A204.1 (cell line): ENCODE measurements around the gene SRC.

Experiments
- FAIRE-seq: peaks from 2 replicates; lab custom pipeline; 2012; peaks lifted over from hg19 to GRCh38; lab: Jason Lieb, UNC

The SRC gene

DNA sequence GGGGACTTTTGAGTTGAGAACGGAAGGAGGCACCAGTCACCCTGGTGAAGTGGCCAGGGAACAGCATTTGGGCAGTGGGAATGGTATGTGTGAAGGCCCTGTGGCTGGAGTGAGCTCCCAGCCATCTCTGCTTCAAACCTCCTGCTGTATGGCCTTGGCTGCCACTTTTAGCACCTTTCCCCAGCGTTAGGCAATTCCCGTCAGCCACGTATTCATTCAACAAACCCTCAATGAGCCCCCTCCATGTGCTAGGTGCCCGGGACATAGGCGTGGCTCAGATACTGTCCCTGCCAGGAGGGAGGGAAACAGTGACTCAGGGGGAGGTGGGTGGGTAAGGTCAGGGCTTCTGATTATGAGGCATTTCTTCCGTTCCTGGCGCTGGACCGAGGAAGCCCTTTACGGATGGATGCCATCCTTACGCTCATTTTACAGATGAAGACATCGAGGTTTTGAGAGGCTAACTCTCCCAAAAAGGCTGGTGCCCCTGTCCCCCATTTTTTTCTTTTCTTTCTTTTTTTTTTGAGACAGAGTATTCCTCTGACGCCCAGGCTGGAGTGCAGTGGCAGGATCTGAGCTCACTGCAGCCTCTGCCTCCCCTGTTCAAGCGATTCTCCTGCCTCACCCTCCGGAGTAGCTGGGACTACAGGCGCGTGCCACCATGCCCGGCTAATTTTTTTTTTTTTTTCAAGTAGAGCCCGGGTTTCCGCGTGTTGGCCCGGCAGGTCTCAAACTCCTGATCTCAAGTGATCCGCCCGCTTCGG is 37.5 kb downstream of the SRC start:
- no peak for FAIRE-seq

DNA sequence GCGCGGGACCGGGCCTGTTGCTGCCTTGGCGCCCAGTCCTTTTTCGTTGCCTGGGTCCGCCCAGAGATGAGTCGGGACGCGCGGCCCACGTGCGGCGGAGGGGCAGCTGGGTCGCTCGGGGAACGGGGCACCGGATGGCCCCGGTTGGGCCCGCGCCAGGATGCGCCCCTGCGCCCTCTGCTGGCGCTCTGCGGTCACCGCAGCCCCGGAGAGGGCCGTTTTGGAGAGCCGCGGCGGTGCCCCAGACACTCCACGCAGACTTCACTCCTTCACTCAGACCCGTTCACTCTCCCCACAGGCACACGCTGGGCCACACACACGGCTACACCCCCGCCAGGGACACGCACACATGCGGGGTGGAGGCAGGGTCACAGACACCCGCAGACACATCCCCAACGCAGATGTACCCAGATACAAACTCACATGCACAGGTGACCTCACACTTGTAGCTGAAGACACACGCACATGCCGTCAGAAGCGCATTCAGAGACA is 38.8 kb downstream of the SRC start:
- FAIRE-seq = no peak

- FAIRE-seq = no peak
Measured at GRCh38 chr20:37385176-37385575, 39.2 kb downstream of the SRC start.

GRCh38 chr20:37385659-37386504 is 39.9 kb downstream of the SRC start:
- no peak for FAIRE-seq

GRCh38 chr20:37386505-37387251 is 40.7 kb downstream of the SRC start:
- no peak for FAIRE-seq

GRCh38 chr20:37387519-37388269 is 41.8 kb downstream of the SRC start:
- no peak for FAIRE-seq

DNA sequence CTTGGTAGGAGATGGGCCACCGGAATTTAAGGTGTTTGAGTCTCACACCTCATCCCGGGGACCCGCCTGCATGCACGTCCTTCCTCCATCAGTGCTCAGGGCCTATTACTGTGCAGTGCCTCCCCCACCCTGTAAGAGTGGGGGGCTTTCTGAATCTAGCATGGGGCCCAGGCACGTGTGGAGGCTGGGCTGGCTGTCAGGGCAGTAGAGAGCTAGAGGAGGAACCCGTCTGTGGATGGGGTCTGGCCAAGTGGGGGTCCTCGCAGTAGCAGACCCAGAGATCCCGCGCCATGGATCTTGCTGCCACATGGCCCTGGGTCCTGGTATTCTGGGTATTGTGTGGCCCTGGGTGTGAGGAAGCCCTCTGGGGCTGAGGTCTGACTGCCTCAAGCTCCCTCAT is 42.9 kb downstream of the SRC start:
- no peak for FAIRE-seq

- FAIRE-seq = no peak
Measured at GRCh38 chr20:37389241-37389747, 43.4 kb downstream of the SRC start.

- no peak for FAIRE-seq
Measured at GRCh38 chr20:37389844-37390275, 43.9 kb downstream of the SRC start.

DNA sequence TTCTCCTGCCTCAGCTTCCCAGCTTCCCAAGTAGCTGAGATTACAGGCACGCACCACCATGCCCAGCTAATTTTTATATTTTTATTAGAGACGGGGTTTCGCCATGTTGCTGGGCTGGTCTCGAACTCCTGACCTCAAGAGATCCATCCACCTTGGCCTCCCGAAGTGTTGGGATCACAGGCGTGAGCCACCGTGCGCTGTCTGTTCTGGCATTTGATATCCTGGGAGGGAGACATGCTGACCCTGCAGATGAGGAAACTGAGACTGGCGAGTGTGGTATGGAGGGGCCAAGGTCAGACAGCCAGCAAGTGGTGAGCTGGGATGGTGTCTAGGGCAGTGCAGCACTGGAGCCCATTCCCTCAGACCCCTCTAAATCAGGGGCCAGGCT is 44.6 kb downstream of the SRC start:
- FAIRE-seq = no peak

DNA sequence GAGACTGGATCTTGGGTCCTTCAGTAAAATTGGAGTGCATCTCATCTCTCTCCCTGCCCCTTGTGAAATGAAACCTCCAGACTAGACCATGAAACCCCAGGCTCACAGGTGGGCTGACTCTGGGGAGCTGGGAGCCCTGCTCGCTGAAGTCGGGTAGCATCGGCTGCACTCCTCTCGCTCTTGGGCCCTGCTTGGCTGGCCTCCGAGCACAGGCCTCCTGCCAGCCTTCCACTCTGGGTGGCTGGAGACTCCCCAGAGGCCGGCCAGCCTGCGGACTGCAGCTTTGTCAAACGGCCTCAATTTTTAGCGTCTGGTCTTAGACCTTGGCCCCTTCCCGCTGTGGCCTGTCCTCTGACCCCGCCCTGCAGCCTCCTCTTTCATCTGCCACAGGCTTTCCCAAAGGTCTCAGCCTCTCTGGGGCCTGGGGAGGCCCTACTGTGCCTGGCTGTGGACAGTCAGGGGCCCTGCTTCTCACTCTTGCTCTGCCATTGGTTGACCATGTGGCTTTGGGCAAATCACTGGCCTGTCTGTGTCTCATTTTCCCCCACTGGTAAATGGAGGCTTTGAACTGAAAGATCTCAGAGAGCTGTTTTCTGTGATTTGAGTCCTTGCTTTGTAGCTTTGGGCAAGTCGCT is 45.1 kb downstream of the SRC start:
- no peak for FAIRE-seq

DNA sequence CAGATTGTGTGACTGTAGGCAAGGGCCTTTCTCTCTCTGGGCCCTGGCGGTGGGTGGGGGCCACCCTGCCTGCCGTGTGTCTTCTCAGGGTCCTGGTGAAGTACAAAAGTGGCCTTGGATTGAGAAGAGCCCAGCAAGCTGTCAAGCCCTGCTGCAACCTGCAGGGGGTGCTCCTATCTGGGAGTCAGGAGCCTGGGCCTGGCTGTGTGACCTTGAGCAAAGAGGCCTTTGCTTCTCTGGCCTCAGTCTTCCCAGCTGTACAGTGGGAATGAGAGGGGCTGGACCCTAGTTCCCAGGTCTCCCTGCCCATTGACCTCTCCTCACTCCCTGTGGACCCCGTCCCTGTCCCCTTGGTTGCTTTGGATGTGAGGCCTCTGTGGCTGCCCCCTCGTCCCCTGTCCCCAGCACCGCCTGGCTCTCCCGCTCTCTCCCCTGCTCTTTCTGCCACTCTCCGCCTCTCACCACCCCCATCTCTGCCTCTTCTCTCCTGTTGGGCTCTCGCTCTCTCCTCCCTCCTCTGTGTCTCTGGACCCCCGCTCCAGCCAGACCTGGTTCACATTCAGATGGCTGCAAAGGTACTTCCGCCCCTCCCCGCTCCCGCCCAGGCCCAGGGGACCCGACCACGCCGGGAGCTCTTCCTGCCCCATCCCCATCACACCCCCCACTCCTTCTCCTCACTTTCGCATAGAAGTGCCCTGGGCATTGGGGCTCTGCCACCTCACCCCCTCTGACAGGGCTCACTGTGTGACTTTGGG is 46.7 kb downstream of the SRC start:
- FAIRE-seq = no peak

- no peak for FAIRE-seq
Measured at GRCh38 chr20:37393196-37393862, 47.4 kb downstream of the SRC start.

- no peak for FAIRE-seq
Measured at GRCh38 chr20:37393863-37394542, 48.1 kb downstream of the SRC start.

DNA sequence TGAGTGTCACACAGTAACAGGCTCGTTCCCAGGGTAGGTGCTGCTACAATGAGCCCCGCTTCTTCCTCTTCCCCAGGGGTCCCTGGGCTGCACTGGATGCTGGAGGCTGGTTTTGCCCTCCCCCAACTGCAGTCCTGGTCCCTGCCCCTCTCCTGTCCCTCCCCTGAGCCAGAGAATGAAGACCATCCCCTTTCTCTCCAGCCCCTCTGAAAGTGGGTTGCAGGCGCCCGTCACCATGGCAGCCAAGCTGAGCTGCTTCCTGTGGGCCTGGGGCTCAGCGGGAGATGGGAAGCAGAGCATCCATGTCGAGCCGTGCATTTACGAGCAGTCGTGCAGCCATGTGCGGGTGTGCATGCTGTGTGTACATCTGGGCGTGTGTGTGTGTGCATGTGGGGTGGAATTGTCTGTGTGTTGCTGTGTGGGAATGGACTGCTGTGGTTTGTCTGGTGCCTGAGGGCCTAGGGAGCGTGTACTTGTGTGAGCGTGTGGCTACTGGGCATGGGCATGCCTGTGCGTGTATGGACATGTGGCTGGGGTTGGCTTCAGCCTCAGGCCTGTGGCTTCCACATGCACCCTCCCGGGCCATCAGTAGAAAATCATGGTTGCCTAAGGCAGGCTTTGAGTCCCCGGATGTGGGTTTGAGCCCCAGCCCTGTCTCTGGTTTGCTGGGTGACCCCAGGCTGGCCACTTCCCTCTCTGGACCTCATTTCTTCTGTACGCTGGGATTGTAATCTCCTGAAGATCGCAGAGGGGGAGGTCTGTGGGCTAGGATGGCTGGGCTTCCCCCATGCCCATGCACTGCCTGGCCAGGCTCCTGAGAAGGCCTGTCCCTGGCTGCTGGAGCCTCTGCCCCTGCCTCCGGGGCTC is 48.8 kb downstream of the SRC start:
- FAIRE-seq = no peak

DNA sequence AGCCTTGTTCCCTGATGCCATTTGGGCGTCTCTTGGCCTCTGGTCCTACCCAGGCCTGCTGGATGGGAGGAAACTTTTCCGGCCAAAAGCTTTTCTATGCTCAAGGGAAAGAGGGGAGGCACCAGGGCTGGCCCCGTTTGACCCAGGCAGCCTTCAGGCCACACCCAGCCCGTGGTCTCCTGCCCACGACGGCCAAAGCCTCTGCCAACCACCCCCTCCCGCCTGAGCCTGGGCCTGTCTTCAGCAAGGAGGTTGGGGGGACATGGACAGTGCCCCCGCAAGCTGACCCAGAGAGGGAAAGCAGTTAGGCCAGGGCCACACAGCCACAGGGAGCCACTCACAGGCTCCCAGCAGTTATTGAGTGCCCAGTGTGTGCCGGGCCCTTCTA is 49.5 kb downstream of the SRC start:
- no peak for FAIRE-seq

DNA sequence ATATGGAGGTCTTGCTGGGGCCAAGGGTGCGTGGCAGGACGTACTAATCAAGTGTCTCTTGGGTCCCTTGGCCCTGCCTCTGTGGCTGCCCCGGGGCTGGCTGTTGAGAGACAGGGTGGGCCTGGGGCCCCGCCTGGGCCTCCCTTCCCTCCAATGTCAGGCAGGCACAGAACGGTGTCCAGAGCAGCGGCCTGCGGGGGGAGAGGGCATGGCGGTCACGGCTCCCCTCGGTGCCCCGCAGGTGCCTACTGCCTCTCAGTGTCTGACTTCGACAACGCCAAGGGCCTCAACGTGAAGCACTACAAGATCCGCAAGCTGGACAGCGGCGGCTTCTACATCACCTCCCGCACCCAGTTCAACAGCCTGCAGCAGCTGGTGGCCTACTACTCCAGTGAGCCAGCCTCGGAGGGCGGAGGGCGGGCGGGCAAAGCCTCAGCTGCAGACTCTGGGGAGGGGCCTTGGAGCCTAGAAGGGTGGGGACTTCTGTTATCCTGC is 50.0 kb downstream of the SRC start:
- FAIRE-seq = no peak

GRCh38 chr20:37396416-37397075 is 50.6 kb downstream of the SRC start:
- no peak for FAIRE-seq
